ENCODE results near the gene SSC4D. TPM values are rescaled to one million over a fixed set of nuclear protein-coding genes. Genes with fewer than 3 reads are reported as not detected.

The SSC4D gene
- total and polyA plus RNA-seq, 9 of the 15 experiments (the other 6 are each of a cell fraction or from before 2014, with no cell fraction given): 0.06 to 1.1 (median 0.85) TPM; not detected in 1

- ChIA-PET CTCF (ENCODE audit: low intra/inter-chr PET ratio) (interaction anchor here (0.6 kb wide), 1 partner anchor 25 kb away, joined by 4 read pairs; no protein-coding TSS in a partner anchor), POLR2A (interaction anchor here (0.6 to 1.7 kb wide), 7 partner anchors 9 to 317 kb away, joined by 3 to 10 read pairs (median 4); no protein-coding TSS in a partner anchor)
- Histone ChIP-seq H3K4me2 (ENCODE audit: insufficient read depth, low read length) (peak overlapping the region; percentile 85), H3K4me1 (replicated peaks in 1 of 2; ENCODE audit: control insufficient read depth in 2 of 2, insufficient read depth in 2 of 2, low read length in 2 of 2) (peaks cover 32% of the 10 kb centered on the region in 2 experiments), H3K79me2 (ENCODE audit: control insufficient read depth, insufficient read depth, low read length) (no peaks in the 10 kb centered on the region), H3K4me3 (peak overlapping the region; percentile 21; the same call in 1 of the 2 replicates), H3K9me1 (ENCODE audit: control insufficient read depth, insufficient read depth, low read length) (no peaks in the 10 kb centered on the region), H4K20me1 (replicated peaks; ENCODE audit: control insufficient read depth, insufficient read depth, low read length) (no peaks in the 10 kb centered on the region), H3K27me3 (ENCODE audit: control insufficient read depth in 2 of 2, insufficient read depth in 2 of 2, low read length in 2 of 2) (no peaks in the 10 kb centered on the region), H2AFZ (ENCODE audit: low read depth, low read length) (peak overlapping the region; percentile 96), H3K9me3 (replicated peaks; ENCODE audit: control insufficient read depth, insufficient read depth, low read depth, low read length) (no peaks in the 10 kb centered on the region), H3K9ac (ENCODE audit: insufficient read depth in 1 of 2, low read depth in 2 of 2, low read length in 2 of 2) (peak overlapping the region; percentile 65 to 78; a peak in 3 of 4 replicates), H3K27ac (ENCODE audit: extremely low read depth, low read depth, low read length) (peak overlapping the region; percentile 92), H3K36me3 (ENCODE audit: control insufficient read depth, insufficient read depth, low read length) (no peaks in the 10 kb centered on the region)
- ATAC-seq (peak; percentile 2; the same call in 2 of the 3 replicates), FAIRE-seq (peak; percentile 29), DNase-seq (ENCODE audit: extremely low read depth in 1 of 4, low spot score in 3 of 4) (peak in 1 of 4 experiments; percentile 58)
- in situ Hi-C loops (cut with MboI): no loop called here
- intact Hi-C loops (cut with micrococcal nuclease): no loop called here
- WGBS (ENCODE audit: insufficient coverage, low coverage, missing lambda C conversion rate): 25% methylated on average over 4 of the region's 4 CpGs
- BruUV-seq (replicated peaks): TSS peak; percentile 94
- TF ChIP-seq SMAD4 (CRISPR knock-in tag; conservative IDR thresholded peaks at IDR 0.05): no peak
- no peak for TF ChIP-seq PTTG1 (tag; IDR thresholded peaks at IDR 0.05; ENCODE audit: low read depth)
- TF ChIP-seq ZBTB5 (IDR thresholded peaks at IDR 0.05): 0 out of 2 replicates have a peak, but pooled peaks have one; percentile 41
- TF ChIP-seq MTA2 (IDR thresholded peaks at IDR 0.05; ENCODE audit: low read depth): 0 out of 2 replicates have a peak, but pooled peaks have one; percentile 10
- no peak for TF ChIP-seq EP400 (IDR thresholded peaks at IDR 0.05)
- no peak for TF ChIP-seq CBX8 (IDR thresholded peaks at IDR 0.05; ENCODE audit: borderline replicate concordance, extremely low read depth, low read depth, low read length, poor library complexity, severe bottlenecking)
- no peak for TF ChIP-seq MAZ (CRISPR knock-in tag; conservative IDR thresholded peaks at IDR 0.05 in 1 of 2, IDR thresholded peaks at IDR 0.05 in 1 of 2)
- TF ChIP-seq DACH1 (IDR thresholded peaks at IDR 0.05; ENCODE audit: partially characterized antibody): no peak
- peak in 1 of 3 experiments; percentile 52; a peak in 2 of 6 replicates for TF ChIP-seq ZBTB11 (CRISPR knock-in tag; IDR thresholded peaks at IDR 0.05)
- no peak for TF ChIP-seq SMARCA5 (IDR thresholded peaks at IDR 0.05)
- TF ChIP-seq RBM39 (optimal IDR thresholded peaks at IDR 0.05; ENCODE audit: low read depth, low read length): no peak
- TF ChIP-seq LCOR (CRISPR knock-in tag; IDR thresholded peaks at IDR 0.05): no peak
- TF ChIP-seq ZNF197 (CRISPR knock-in tag; IDR thresholded peaks at IDR 0.05; ENCODE audit: low read depth): 0 out of 2 replicates have a peak, but pooled peaks have one; percentile 4
- no peak for TF ChIP-seq PATZ1 (CRISPR knock-in tag; IDR thresholded peaks at IDR 0.05; ENCODE audit: borderline replicate concordance)
Observed at GRCh38 chr7:76364198-76364584, 45.3 kb downstream of the SSC4D start.

Data from K562 (cell line).